ENCODE measurements around the gene RFT1.

GRCh38 chr3:53104762-53105161, 25.5 kb downstream of the RFT1 start:
- no peak for TF ChIP-seq CTCF (IDR thresholded peaks at IDR 0.05)
- no peak for TF ChIP-seq POLR2A (IDR thresholded peaks at IDR 0.05)
- no peak for TF ChIP-seq EP300 (IDR thresholded peaks at IDR 0.05)
